DMS53 treated with DMSO at 0.1 percent for 48 hours (cell line): Measurements from ENCODE around the gene TASP1.
A peak's percentile ranks its signal among the peaks of the same experiment; 100 is the strongest.

Experiments
- DNase-seq: peaks from one replicate; lab custom pipeline; 2025; ENCODE audit not compliant: unreplicated experiment; lab: John Stamatoyannopoulos, UW

The TASP1 gene

GRCh38 chr20:13447385-13448180, 191.1 kb downstream of the TASP1 start:
- DNase-seq, result no peak

- no peak for DNase-seq
Measured at GRCh38 chr20:13443690-13444089, 195.0 kb downstream of the TASP1 start.

- DNase-seq, result no peak
Measured at GRCh38 chr20:13442986-13443385, 195.7 kb downstream of the TASP1 start.

GRCh38 chr20:13441388-13441787, 197.3 kb downstream of the TASP1 start:
- DNase-seq, result no peak

- no peak for DNase-seq
Measured at GRCh38 chr20:13436530-13436929, 202.2 kb downstream of the TASP1 start.

- no peak for DNase-seq
Measured at GRCh38 chr20:13432126-13432525, 206.6 kb downstream of the TASP1 start.

- no peak for DNase-seq
Measured at GRCh38 chr20:13430346-13431002, 208.3 kb downstream of the TASP1 start.

- DNase-seq, result no peak
Measured at GRCh38 chr20:13428684-13429083, 210.0 kb downstream of the TASP1 start.

GRCh38 chr20:13426870-13427269, 211.9 kb downstream of the TASP1 start:
- DNase-seq, result no peak

- no peak for DNase-seq
Measured at GRCh38 chr20:13425381-13426135, 213.2 kb downstream of the TASP1 start.

GRCh38 chr20:13424174-13424833, 214.4 kb downstream of the TASP1 start:
- no peak for DNase-seq

- peak; percentile 17 for DNase-seq
Measured at GRCh38 chr20:13423472-13424173, 215.1 kb downstream of the TASP1 start.

- DNase-seq, result peak; percentile 12
Measured at GRCh38 chr20:13422637-13423036, 216.1 kb downstream of the TASP1 start.

GRCh38 chr20:13420625-13421024, 218.1 kb downstream of the TASP1 start:
- DNase-seq, result no peak

- no peak for DNase-seq
Measured at GRCh38 chr20:13419477-13419876, 219.3 kb downstream of the TASP1 start.

GRCh38 chr20:13418263-13419229, 220.2 kb downstream of the TASP1 start:
- DNase-seq, result no peak

- no peak for DNase-seq
Measured at GRCh38 chr20:13416531-13416930, 222.2 kb downstream of the TASP1 start.

GRCh38 chr20:13412806-13413445, 225.8 kb downstream of the TASP1 start:
- no peak for DNase-seq

- DNase-seq, result no peak
Measured at GRCh38 chr20:13404293-13404692, 234.4 kb downstream of the TASP1 start.
